Karpas-422 (cell line): ENCODE measurements around the gene SBNO1. TPM values are rescaled to one million over a fixed set of nuclear protein-coding genes. Genes with fewer than 3 reads are reported as not detected.
"Not testable (repeated sequence)": the region's sequence is repeated elsewhere in the genome, so short reads cannot be mapped to it uniquely, and the experiment has no call there.

ENCODE experiments used
- DNase-seq: peaks from one replicate; pipeline ENCODE4 v3.0.0-alpha.2; 2015
- H2AFZ ChIP-seq: fragments of 200-600 bp; sonication (generic); 2 replicates; pipeline ENCODE4 v1.6.1; 2014; ENCODE audit warnings: antibody characterized with exemption, low read length, mixed read lengths
- H3K27ac ChIP-seq: fragments of 200-600 bp; sonication (generic); 2 replicates; pipeline ENCODE4 v1.5.1; 2014; ENCODE audit warnings: mild to moderate bottlenecking, low read length, moderate library complexity
- H3K27me3 ChIP-seq: fragments of 200-600 bp; sonication (generic); 2 replicates; pipeline ENCODE4 v1.6.1; 2014; ENCODE audit warnings: low read length, mixed read lengths
- H3K36me3 ChIP-seq: fragments of 200-600 bp; sonication (generic); 2 replicates; pipeline ENCODE4 v1.6.1; 2014; ENCODE audit warnings: low read length, mixed read lengths; ENCODE audit not compliant: insufficient read depth
- H3K4me1 ChIP-seq: fragments of 200-600 bp; sonication (generic); 2 replicates; pipeline ENCODE4 v1.6.1; 2014; ENCODE audit warnings: mild to moderate bottlenecking, low read length, mixed read lengths
- H3K4me2 ChIP-seq: fragments of 200-600 bp; sonication (generic); 2 replicates; pipeline ENCODE4 v1.6.1; 2014; ENCODE audit warnings: low read length, low read depth, mild to moderate bottlenecking; ENCODE audit not compliant: poor library complexity, severe bottlenecking
- H3K4me3 ChIP-seq: fragments of 200-600 bp; sonication (generic); 2 replicates; pipeline ENCODE4 v1.5.1; 2014; ENCODE audit warnings: mild to moderate bottlenecking, antibody characterized with exemption, low read length, mixed read lengths
- H3K79me2 ChIP-seq: fragments of 200-600 bp; sonication (generic); 2 replicates; pipeline ENCODE4 v1.6.1; 2014; ENCODE audit warnings: mild to moderate bottlenecking, low read length, mixed read lengths
- H3K9ac ChIP-seq: fragments of 200-600 bp; sonication (generic); 2 replicates; pipeline ENCODE4 v1.6.0; 2014; ENCODE audit warnings: low read length
- H3K9me2 ChIP-seq: fragments of 200-600 bp; sonication (generic), shearing (Covaris generic); replicated peaks from 2 replicates; pipeline ENCODE4 v1.6.0; 2014; ENCODE audit warnings: mild to moderate bottlenecking, low read length, moderate library complexity; ENCODE audit not compliant: insufficient read depth
- H3K9me3 ChIP-seq: fragments of 300-700, 200-600 bp; sonication (generic); 2 replicates; pipeline ENCODE4 v1.6.1; 2014; ENCODE audit warnings: low read length, mixed read lengths
- H4K20me1 ChIP-seq: fragments of 200-600 bp; sonication (generic); 2 replicates; pipeline ENCODE4 v1.6.1; 2014; ENCODE audit warnings: mild to moderate bottlenecking, antibody characterized with exemption, low read length, low read depth; ENCODE audit not compliant: insufficient read depth
- total RNA-seq: library from RNA; depleted of rRNA; stranded (reverse); fragments of >200 nt; shearing (Covaris generic); gene quantifications from 2 replicates; pipeline ENCODE4 v1.2.3, GENCODE V29; 2014; ENCODE audit warnings: low replicate concordance; rRNA removed

SBNO1 gene
- 31.5 and 31.7 TPM in 2 replicates for total RNA-seq

GRCh38 chr12:123364532-123365024, at the start of gene SBNO1:
Gene SBNO1 (minus strand): TSS chr12:123364847. CDS start chr12:123350441, 14,406 bp downstream.
- H3K79me2 ChIP-seq: peaks cover 51% of the 10 kb centered on the region
- no peaks in the 10 kb centered on the region for H3K27me3 ChIP-seq
- H3K27ac ChIP-seq: peak within 1 kb of the TSS; percentile 93
- H2AFZ ChIP-seq: peak within 1 kb of the TSS; percentile 89
- no peaks in the 10 kb centered on the region for H3K9me3 ChIP-seq
- peak within 1 kb of the TSS; percentile 83 for H3K4me3 ChIP-seq
- peaks cover 26% of the 10 kb centered on the region for H4K20me1 ChIP-seq
- peaks cover 2% of the 10 kb centered on the region for H3K36me3 ChIP-seq
- H3K9ac ChIP-seq: peak within 1 kb of the TSS; percentile 99
- DNase-seq: peak; percentile 96
- H3K9me2 ChIP-seq: no peaks in the 10 kb centered on the region
- H3K4me1 ChIP-seq: peaks cover 19% of the 10 kb centered on the region
- peak within 1 kb of the TSS; percentile 99 for H3K4me2 ChIP-seq

GRCh38 chr12:123410041-123410412, 45.4 kb upstream of the SBNO1 start:
- H3K36me3 ChIP-seq: 0 out of 2 replicates have a peak, but pooled peaks cover 4% of the 10 kb centered on the region
- H3K4me3 ChIP-seq: no peak overlapping the region
- H3K9me3 ChIP-seq: no peaks in the 10 kb centered on the region

GRCh38 chr12:123409284-123410040, 44.8 kb upstream of the SBNO1 start:
- H3K9me3 ChIP-seq, H3K27me3 ChIP-seq, H2AFZ ChIP-seq, H3K9ac ChIP-seq, H3K79me2 ChIP-seq, H3K4me3 ChIP-seq, H3K4me1 ChIP-seq, H4K20me1 ChIP-seq, H3K4me2 ChIP-seq, H3K36me3 ChIP-seq, H3K9me2 ChIP-seq, H3K27ac ChIP-seq: not testable (repeated sequence)
- DNase-seq: peak; percentile 48

More at GRCh38 chr12:123410041-123410412, 45.4 kb upstream of the SBNO1 start:
- Histone ChIP-seq H3K9me2 (no peaks in the 10 kb centered on the region), H3K79me2 (no peaks in the 10 kb centered on the region), H3K4me2 (no peak overlapping the region), H3K27ac (no peak overlapping the region), H3K9ac (no peak overlapping the region), H3K27me3 (no peaks in the 10 kb centered on the region), H2AFZ (no peak overlapping the region), H3K4me1 (no peaks in the 10 kb centered on the region), H4K20me1 (no peaks in the 10 kb centered on the region)
- DNase-seq: no peak

- H3K9me3 ChIP-seq, H2AFZ ChIP-seq, DNase-seq, H3K9me2 ChIP-seq, H3K4me2 ChIP-seq, H3K27me3 ChIP-seq, H3K4me1 ChIP-seq, H3K4me3 ChIP-seq, H4K20me1 ChIP-seq, H3K79me2 ChIP-seq, H3K27ac ChIP-seq, H3K9ac ChIP-seq: not testable (repeated sequence)
- H3K36me3 ChIP-seq: peaks cover 13% of the 10 kb centered on the region; the same call in 1 of the 2 replicates
Observed at GRCh38 chr12:123408619-123409018, 44.0 kb upstream of the SBNO1 start.

- not testable (repeated sequence) for H3K4me3 ChIP-seq, H3K9me2 ChIP-seq, H3K79me2 ChIP-seq, H3K9me3 ChIP-seq, H2AFZ ChIP-seq, H3K27me3 ChIP-seq, H3K4me1 ChIP-seq, DNase-seq, H3K27ac ChIP-seq, H3K9ac ChIP-seq, H4K20me1 ChIP-seq, H3K4me2 ChIP-seq
- H3K36me3 ChIP-seq: peaks cover 20% of the 10 kb centered on the region; the same call in 1 of the 2 replicates
Observed at GRCh38 chr12:123407934-123408333, 43.3 kb upstream of the SBNO1 start.

GRCh38 chr12:123407269-123407668, 42.6 kb upstream of the SBNO1 start:
- peaks cover 26% of the 10 kb centered on the region for H3K36me3 ChIP-seq
- not testable (repeated sequence) for H3K4me2 ChIP-seq, H3K9me2 ChIP-seq, H2AFZ ChIP-seq, H3K79me2 ChIP-seq, H3K4me1 ChIP-seq, H3K27me3 ChIP-seq, DNase-seq, H4K20me1 ChIP-seq, H3K9ac ChIP-seq, H3K4me3 ChIP-seq, H3K9me3 ChIP-seq, H3K27ac ChIP-seq

GRCh38 chr12:123404581-123404980, 39.9 kb upstream of the SBNO1 start:
- H3K9me2 ChIP-seq: no peaks in the 10 kb centered on the region
- no peaks in the 10 kb centered on the region for H3K9me3 ChIP-seq
- DNase-seq: no peak
- H3K4me2 ChIP-seq: no peak overlapping the region
- peaks cover 11% of the 10 kb centered on the region for H3K79me2 ChIP-seq
- no peak overlapping the region for H3K9ac ChIP-seq
- no peaks in the 10 kb centered on the region for H3K4me1 ChIP-seq
- H3K27ac ChIP-seq: no peak overlapping the region
- H4K20me1 ChIP-seq: 0 out of 2 replicates have a peak, but pooled peaks cover 9% of the 10 kb centered on the region
- H3K27me3 ChIP-seq: no peaks in the 10 kb centered on the region
- H3K4me3 ChIP-seq: no peak overlapping the region
- H2AFZ ChIP-seq: no peak overlapping the region
- peaks cover 28% of the 10 kb centered on the region for H3K36me3 ChIP-seq

- H2AFZ ChIP-seq: no peak overlapping the region
- no peaks in the 10 kb centered on the region for H3K9me3 ChIP-seq
- H3K79me2 ChIP-seq: peaks cover 33% of the 10 kb centered on the region
- H3K9ac ChIP-seq: no peak overlapping the region
- DNase-seq: no peak
- H3K27me3 ChIP-seq: no peaks in the 10 kb centered on the region
- H3K27ac ChIP-seq: no peak overlapping the region
- no peaks in the 10 kb centered on the region for H3K4me1 ChIP-seq
- peaks cover 25% of the 10 kb centered on the region for H3K36me3 ChIP-seq
- no peaks in the 10 kb centered on the region for H3K9me2 ChIP-seq
- H3K4me2 ChIP-seq: no peak overlapping the region
- 0 out of 2 replicates have a peak, but pooled peaks cover 16% of the 10 kb centered on the region for H4K20me1 ChIP-seq
- no peak overlapping the region for H3K4me3 ChIP-seq
Observed at GRCh38 chr12:123401753-123402683, 37.4 kb upstream of the SBNO1 start.
